ENCODE data around the gene LHFPL6.

Gene LHFPL6

GRCh38 chr13:39506559-39507390 is 96.2 kb downstream of the LHFPL6 start:
- Histone ChIP-seq H3K4me1 (ENCODE audit: insufficient read depth, low read length) (peaks cover 7% of the 10 kb centered on the region; the same call in 1 of the 2 replicates), H3K4me3 (ENCODE audit: low read length) (no peak overlapping the region), H3K9me3 (ENCODE audit: insufficient read depth, low read depth, low read length) (no peaks in the 10 kb centered on the region), H3K36me3 (ENCODE audit: insufficient read depth, low read depth, low read length) (no peaks in the 10 kb centered on the region), H3K27ac (ENCODE audit: low read length) (no peak overlapping the region), H3K27me3 (ENCODE audit: insufficient read depth, low read length) (no peaks in the 10 kb centered on the region), H3K9ac (ENCODE audit: low read depth, low read length) (no peak overlapping the region)

DNA sequence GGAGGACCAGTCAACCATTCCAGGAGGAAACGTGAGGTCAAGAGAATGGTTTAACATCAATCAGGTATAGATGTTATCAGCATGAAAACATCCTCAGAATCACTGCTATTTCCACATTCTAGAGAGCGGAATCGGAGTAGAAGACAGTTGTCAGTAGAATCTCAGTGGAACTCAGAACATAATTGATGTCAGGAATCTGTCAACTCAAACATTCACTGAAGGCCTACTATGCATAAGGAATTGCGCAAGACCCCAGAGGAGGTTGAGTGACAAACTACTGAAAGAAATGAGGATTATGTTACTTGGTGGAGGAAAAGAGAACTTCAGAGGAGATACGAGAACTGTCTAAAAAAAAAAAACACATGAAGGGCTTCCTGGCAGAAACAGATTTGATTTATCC is 97.8 kb downstream of the LHFPL6 start:
- no peaks in the 10 kb centered on the region for H3K9me3 ChIP-seq (ENCODE audit: insufficient read depth, low read depth, low read length)
- no peak overlapping the region for H3K9ac ChIP-seq (ENCODE audit: low read depth, low read length)
- peaks cover 5% of the 10 kb centered on the region; the same call in 1 of the 2 replicates for H3K4me1 ChIP-seq (ENCODE audit: insufficient read depth, low read length)
- no peaks in the 10 kb centered on the region for H3K27me3 ChIP-seq (ENCODE audit: insufficient read depth, low read length)
- no peaks in the 10 kb centered on the region for H3K36me3 ChIP-seq (ENCODE audit: insufficient read depth, low read depth, low read length)
- no peak overlapping the region for H3K4me3 ChIP-seq (ENCODE audit: low read length)
- H3K27ac ChIP-seq (ENCODE audit: low read length) = no peak overlapping the region

GRCh38 chr13:39503048-39503447 is 99.9 kb downstream of the LHFPL6 start:
- Histone ChIP-seq H3K27ac (ENCODE audit: low read length) (no peak overlapping the region), H3K27me3 (ENCODE audit: insufficient read depth, low read length) (no peaks in the 10 kb centered on the region), H3K4me3 (ENCODE audit: low read length) (no peak overlapping the region), H3K36me3 (ENCODE audit: insufficient read depth, low read depth, low read length) (no peaks in the 10 kb centered on the region), H3K4me1 (ENCODE audit: insufficient read depth, low read length) (peaks cover 15% of the 10 kb centered on the region; the same call in 1 of the 2 replicates), H3K9me3 (ENCODE audit: insufficient read depth, low read depth, low read length) (no peaks in the 10 kb centered on the region), H3K9ac (ENCODE audit: low read depth, low read length) (no peak overlapping the region)

- H3K27ac ChIP-seq (ENCODE audit: low read length) = no peak overlapping the region
- no peaks in the 10 kb centered on the region for H3K27me3 ChIP-seq (ENCODE audit: insufficient read depth, low read length)
- no peak overlapping the region for H3K4me3 ChIP-seq (ENCODE audit: low read length)
- no peaks in the 10 kb centered on the region for H3K9me3 ChIP-seq (ENCODE audit: insufficient read depth, low read depth, low read length)
- no peak overlapping the region for H3K9ac ChIP-seq (ENCODE audit: low read depth, low read length)
- no peaks in the 10 kb centered on the region for H3K36me3 ChIP-seq (ENCODE audit: insufficient read depth, low read depth, low read length)
- peaks cover 27% of the 10 kb centered on the region for H3K4me1 ChIP-seq (ENCODE audit: insufficient read depth, low read length)
These were observed 101.2 kb downstream of the LHFPL6 start for GRCh38 chr13:39501702-39502324.

DNA sequence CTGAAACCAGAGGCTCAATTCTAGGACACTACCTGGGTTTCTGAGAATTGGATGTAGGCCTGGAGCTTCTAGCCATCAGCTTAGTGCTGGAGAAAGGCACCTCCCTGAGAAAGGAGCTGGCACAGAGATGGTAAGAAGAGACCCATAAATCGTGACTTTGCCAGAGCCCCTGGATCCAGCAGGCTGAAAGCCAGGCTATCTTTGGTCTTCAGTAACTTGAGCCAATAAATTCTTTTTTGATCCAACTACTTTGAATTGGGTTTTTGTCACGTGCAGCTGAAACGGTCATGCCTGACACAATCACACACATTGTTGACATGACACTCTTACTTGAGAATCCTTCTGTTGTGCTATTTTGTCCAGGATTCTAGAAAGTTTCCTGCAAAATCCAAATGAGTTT is 103.4 kb downstream of the LHFPL6 start:
- Histone ChIP-seq H3K9me3 (ENCODE audit: insufficient read depth, low read depth, low read length) (no peaks in the 10 kb centered on the region), H3K9ac (ENCODE audit: low read depth, low read length) (no peak overlapping the region), H3K36me3 (ENCODE audit: insufficient read depth, low read depth, low read length) (no peaks in the 10 kb centered on the region), H3K27ac (ENCODE audit: low read length) (no peak overlapping the region), H3K4me3 (ENCODE audit: low read length) (no peak overlapping the region), H3K4me1 (ENCODE audit: insufficient read depth, low read length) (peaks cover 49% of the 10 kb centered on the region), H3K27me3 (ENCODE audit: insufficient read depth, low read length) (no peaks in the 10 kb centered on the region)

GRCh38 chr13:39498471-39499114 is 104.4 kb downstream of the LHFPL6 start:
- peak overlapping the region; percentile 46 for H3K9ac ChIP-seq (ENCODE audit: low read depth, low read length)
- peaks cover 59% of the 10 kb centered on the region for H3K4me1 ChIP-seq (ENCODE audit: insufficient read depth, low read length)
- H3K36me3 ChIP-seq (ENCODE audit: insufficient read depth, low read depth, low read length) = no peaks in the 10 kb centered on the region
- H3K27ac ChIP-seq (ENCODE audit: low read length) = peak overlapping the region; percentile 44
- peak overlapping the region; percentile 23; the same call in 1 of the 2 replicates for H3K4me3 ChIP-seq (ENCODE audit: low read length)
- no peaks in the 10 kb centered on the region for H3K27me3 ChIP-seq (ENCODE audit: insufficient read depth, low read length)
- no peaks in the 10 kb centered on the region for H3K9me3 ChIP-seq (ENCODE audit: insufficient read depth, low read depth, low read length)

DNA sequence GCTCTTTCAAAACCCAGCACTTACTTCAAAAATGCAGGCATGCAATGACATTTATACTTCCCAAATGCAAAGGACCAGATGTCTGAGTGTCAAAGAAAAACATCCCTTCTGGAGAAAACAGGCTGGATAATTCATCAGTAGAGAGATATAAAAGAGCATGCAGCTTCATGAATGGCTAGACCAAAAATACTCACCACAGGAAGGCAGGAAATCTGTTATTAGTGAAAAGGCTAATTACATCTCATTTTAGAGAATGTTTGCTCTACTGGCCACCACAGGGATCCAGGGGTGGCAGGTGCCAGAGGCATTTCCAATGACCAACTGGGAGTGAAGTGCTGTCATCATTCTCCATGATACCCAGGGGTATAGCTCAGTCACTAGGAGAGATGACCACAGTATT is 106.5 kb downstream of the LHFPL6 start:
- no peaks in the 10 kb centered on the region; the same call in 1 of the 2 replicates for H3K27me3 ChIP-seq (ENCODE audit: insufficient read depth, low read length)
- H3K36me3 ChIP-seq (ENCODE audit: insufficient read depth, low read depth, low read length) = no peaks in the 10 kb centered on the region
- no peaks in the 10 kb centered on the region for H3K9me3 ChIP-seq (ENCODE audit: insufficient read depth, low read depth, low read length)

GRCh38 chr13:39494633-39495032 is 108.4 kb downstream of the LHFPL6 start:
- no peak overlapping the region; the same call in 1 of the 2 replicates for H3K9ac ChIP-seq (ENCODE audit: low read depth, low read length)
- no peaks in the 10 kb centered on the region for H3K9me3 ChIP-seq (ENCODE audit: insufficient read depth, low read depth, low read length)
- H3K27ac ChIP-seq (ENCODE audit: low read length) = no peak overlapping the region
- H3K36me3 ChIP-seq (ENCODE audit: insufficient read depth, low read depth, low read length) = no peaks in the 10 kb centered on the region
- H3K4me1 ChIP-seq (ENCODE audit: insufficient read depth, low read length) = peaks cover 76% of the 10 kb centered on the region
- H3K27me3 ChIP-seq (ENCODE audit: insufficient read depth, low read length) = no peaks in the 10 kb centered on the region; the same call in 1 of the 2 replicates
- peak overlapping the region; percentile 15; the same call in 1 of the 2 replicates for H3K4me3 ChIP-seq (ENCODE audit: low read length)

More for the DNA sequence above, 106.5 kb downstream of the LHFPL6 start:
- H3K4me3 ChIP-seq (ENCODE audit: low read length) = no peak overlapping the region
- no peak overlapping the region for H3K27ac ChIP-seq (ENCODE audit: low read length)
- H3K4me1 ChIP-seq (ENCODE audit: insufficient read depth, low read length) = peaks cover 63% of the 10 kb centered on the region
- H3K9ac ChIP-seq (ENCODE audit: low read depth, low read length) = no peak overlapping the region; the same call in 1 of the 2 replicates

- Histone ChIP-seq H3K27me3 (ENCODE audit: insufficient read depth, low read length) (no peaks in the 10 kb centered on the region; the same call in 1 of the 2 replicates), H3K9ac (ENCODE audit: low read depth, low read length) (no peak overlapping the region; the same call in 1 of the 2 replicates), H3K36me3 (ENCODE audit: insufficient read depth, low read depth, low read length) (no peaks in the 10 kb centered on the region), H3K4me1 (ENCODE audit: insufficient read depth, low read length) (peaks cover 78% of the 10 kb centered on the region), H3K4me3 (ENCODE audit: low read length) (peak overlapping the region; percentile 15; the same call in 1 of the 2 replicates), H3K27ac (ENCODE audit: low read length) (no peak overlapping the region), H3K9me3 (ENCODE audit: insufficient read depth, low read depth, low read length) (no peaks in the 10 kb centered on the region)
These were observed 109.0 kb downstream of the LHFPL6 start for GRCh38 chr13:39494006-39494405.

GRCh38 chr13:39490136-39490535 is 112.9 kb downstream of the LHFPL6 start:
- peak overlapping the region; percentile 25; the same call in 1 of the 2 replicates for H3K4me3 ChIP-seq (ENCODE audit: low read length)
- H3K27me3 ChIP-seq (ENCODE audit: insufficient read depth, low read length) = no peaks in the 10 kb centered on the region; the same call in 1 of the 2 replicates
- peak overlapping the region; percentile 30; the same call in 1 of the 2 replicates for H3K9ac ChIP-seq (ENCODE audit: low read depth, low read length)
- no peaks in the 10 kb centered on the region for H3K36me3 ChIP-seq (ENCODE audit: insufficient read depth, low read depth, low read length)
- H3K4me1 ChIP-seq (ENCODE audit: insufficient read depth, low read length) = peaks cover 53% of the 10 kb centered on the region
- H3K27ac ChIP-seq (ENCODE audit: low read length) = no peak overlapping the region
- no peaks in the 10 kb centered on the region for H3K9me3 ChIP-seq (ENCODE audit: insufficient read depth, low read depth, low read length)

DNA sequence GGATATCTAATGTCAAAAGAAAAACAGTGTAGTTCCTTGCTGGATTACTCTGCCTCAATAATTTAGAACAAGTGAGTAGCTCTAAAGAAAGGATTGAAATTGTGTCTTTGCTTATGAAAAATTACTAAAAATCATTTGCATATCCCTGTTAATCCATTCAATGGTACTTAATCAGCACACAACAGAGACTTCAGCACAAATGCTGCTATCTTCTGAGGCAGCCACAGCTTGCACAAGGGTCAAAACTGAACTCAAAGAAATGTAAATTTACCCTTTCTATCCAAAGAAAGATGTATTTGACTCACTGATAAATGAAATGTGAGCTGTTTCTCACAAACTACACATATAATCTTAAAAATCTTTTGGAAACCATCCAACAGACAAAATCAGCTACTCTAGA is 116.2 kb downstream of the LHFPL6 start:
- no peaks in the 10 kb centered on the region for H3K36me3 ChIP-seq (ENCODE audit: insufficient read depth, low read depth, low read length)
- H3K4me3 ChIP-seq (ENCODE audit: low read length) = no peak overlapping the region
- peaks cover 41% of the 10 kb centered on the region for H3K4me1 ChIP-seq (ENCODE audit: insufficient read depth, low read length)
- H3K27ac ChIP-seq (ENCODE audit: low read length) = no peak overlapping the region
- H3K27me3 ChIP-seq (ENCODE audit: insufficient read depth, low read length) = no peaks in the 10 kb centered on the region; the same call in 1 of the 2 replicates
- no peaks in the 10 kb centered on the region for H3K9me3 ChIP-seq (ENCODE audit: insufficient read depth, low read depth, low read length)
- no peak overlapping the region for H3K9ac ChIP-seq (ENCODE audit: low read depth, low read length)
